Skeletal muscle tissue (tissue), 4 donors: Measurements from ENCODE around the gene CDCA4. TPM values are rescaled to one million over a fixed set of nuclear protein-coding genes. Genes with fewer than 3 reads are reported as not detected.
"Not testable (repeated sequence)": the region's sequence is repeated elsewhere in the genome, so short reads cannot be mapped to it uniquely, and the experiment has no call there.

ENCODE experiments used
- H3K27ac ChIP-seq: one replicate; pipeline ENCODE4 v1.7.0; 2013; ENCODE audit warnings: mild to moderate bottlenecking, low read depth, low read length, inconsistent platforms
- H3K27me3 ChIP-seq, 3 donors: one replicate each; pipeline ENCODE4 v1.7.0; 2013; ENCODE audit warnings: low read length in 3 of 3; ENCODE audit not compliant: control insufficient read depth in 3 of 3, insufficient read depth in 3 of 3
- H3K36me3 ChIP-seq, 3 donors: one replicate each; pipeline ENCODE4 v1.7.0; 2013; ENCODE audit warnings: low read length in 3 of 3; ENCODE audit not compliant: control insufficient read depth in 3 of 3, insufficient read depth in 3 of 3
- H3K4me1 ChIP-seq, 3 donors: one replicate each; pipeline ENCODE4 v1.7.0; 2013; ENCODE audit warnings: low read length in 3 of 3, mild to moderate bottlenecking in 3 of 3; ENCODE audit not compliant: control insufficient read depth in 3 of 3, insufficient read depth in 3 of 3
- H3K4me3 ChIP-seq, 3 donors: one replicate each; pipeline ENCODE4 v1.7.0; 2013; ENCODE audit warnings: low read length in 3 of 3
- H3K9ac ChIP-seq, 3 donors: one replicate each; pipeline ENCODE4 v1.7.0; 2013; ENCODE audit warnings: low read length in 3 of 3, mild to moderate bottlenecking in 3 of 3, moderate library complexity in 2 of 3, low read depth in 1 of 3
- H3K9me3 ChIP-seq, 3 donors: one replicate each; pipeline ENCODE4 v1.7.0; 2013; ENCODE audit warnings: low read length in 3 of 3; ENCODE audit not compliant: control insufficient read depth in 3 of 3
- total RNA-seq: library from RNA; depleted of rRNA; stranded (reverse); fragments of >200 nt; gene quantifications from one replicate; pipeline ENCODE4 v1.2.3, GENCODE V29; 2014
- donor health status: Osteomylitis.

Gene CDCA4
- total RNA-seq, 1 donor from 2014 or later: 15.1 TPM

GRCh38 chr14:105035616-105036015 is 14.7 kb upstream of the CDCA4 start:
- H3K9ac ChIP-seq, H3K9me3 ChIP-seq, H3K4me1 ChIP-seq, H3K27ac ChIP-seq, H3K36me3 ChIP-seq, H3K4me3 ChIP-seq: not testable (repeated sequence)
- peaks cover 12 to 14% (median 14%) of the 10 kb centered on the region in 3 donors for H3K27me3 ChIP-seq

- H3K36me3 ChIP-seq: no peaks in the 10 kb centered on the region
- no peaks in the 10 kb centered on the region for H3K9me3 ChIP-seq
- no peaks in the 10 kb centered on the region for H3K4me1 ChIP-seq
- no peak overlapping the region for H3K27ac ChIP-seq
- no peak overlapping the region for H3K9ac ChIP-seq
- no peak overlapping the region for H3K4me3 ChIP-seq
- peaks cover 8 to 16% (median 13%) of the 10 kb centered on the region in 3 donors for H3K27me3 ChIP-seq
Observed at GRCh38 chr14:105034315-105035039, 13.6 kb upstream of the CDCA4 start.

- H3K4me1 ChIP-seq, H3K36me3 ChIP-seq, H3K9me3 ChIP-seq, H3K27ac ChIP-seq: not testable (repeated sequence)
- Histone ChIP-seq H3K4me3 (peak overlapping the region in 2 of 3 donors; percentile 52), H3K9ac (peak overlapping the region in 1 of 3 donors; percentile 23), H3K27me3 (peaks cover 5 to 19% (median 16%) of the 10 kb centered on the region in 3 donors)
Observed at GRCh38 chr14:105033412-105033900, 12.6 kb upstream of the CDCA4 start.

DNA sequence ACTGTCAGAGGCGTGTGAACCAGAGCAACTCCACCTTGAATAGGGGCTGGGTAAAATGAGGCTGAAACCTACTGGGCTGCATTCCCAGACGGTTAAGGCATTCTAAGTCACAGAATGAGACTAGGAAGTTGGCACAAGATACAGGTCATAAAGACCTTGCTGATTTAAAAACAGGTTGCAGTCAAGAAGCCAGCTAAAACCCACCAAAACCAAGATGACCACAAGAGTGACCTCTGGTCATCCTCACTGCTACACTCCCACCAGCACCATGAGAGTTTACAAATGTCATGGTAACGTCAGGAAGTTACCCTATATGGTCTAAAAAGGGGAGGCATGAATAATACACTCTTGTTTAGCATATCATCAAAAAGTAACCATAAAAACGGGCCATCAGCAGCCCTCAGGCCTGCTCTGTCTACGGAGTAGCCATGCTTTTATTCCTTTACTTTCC is 11.6 kb upstream of the CDCA4 start:
- H3K27me3 ChIP-seq: peaks cover 5 to 19% (median 16%) of the 10 kb centered on the region in 3 donors
- not testable (repeated sequence) for H3K4me3 ChIP-seq, H3K4me1 ChIP-seq, H3K27ac ChIP-seq, H3K9ac ChIP-seq, H3K36me3 ChIP-seq, H3K9me3 ChIP-seq

GRCh38 chr14:105030836-105031396 is 10.0 kb upstream of the CDCA4 start:
- H3K9ac ChIP-seq: no peak overlapping the region
- peaks cover 5 to 19% (median 16%) of the 10 kb centered on the region in 3 donors for H3K27me3 ChIP-seq
- H3K9me3 ChIP-seq: no peaks in the 10 kb centered on the region
- H3K4me3 ChIP-seq: no peak overlapping the region
- no peaks in the 10 kb centered on the region for H3K36me3 ChIP-seq
- no peak overlapping the region for H3K27ac ChIP-seq
- H3K4me1 ChIP-seq: no peaks in the 10 kb centered on the region

- H3K4me1 ChIP-seq: no peaks in the 10 kb centered on the region
- H3K9me3 ChIP-seq: no peaks in the 10 kb centered on the region
- H3K4me3 ChIP-seq: no peak overlapping the region
- H3K27ac ChIP-seq: no peak overlapping the region
- H3K36me3 ChIP-seq: no peaks in the 10 kb centered on the region
- no peak overlapping the region for H3K9ac ChIP-seq
- peaks cover 5 to 19% (median 16%) of the 10 kb centered on the region in 3 donors for H3K27me3 ChIP-seq
Observed at GRCh38 chr14:105030194-105030593, 9.3 kb upstream of the CDCA4 start.

DNA sequence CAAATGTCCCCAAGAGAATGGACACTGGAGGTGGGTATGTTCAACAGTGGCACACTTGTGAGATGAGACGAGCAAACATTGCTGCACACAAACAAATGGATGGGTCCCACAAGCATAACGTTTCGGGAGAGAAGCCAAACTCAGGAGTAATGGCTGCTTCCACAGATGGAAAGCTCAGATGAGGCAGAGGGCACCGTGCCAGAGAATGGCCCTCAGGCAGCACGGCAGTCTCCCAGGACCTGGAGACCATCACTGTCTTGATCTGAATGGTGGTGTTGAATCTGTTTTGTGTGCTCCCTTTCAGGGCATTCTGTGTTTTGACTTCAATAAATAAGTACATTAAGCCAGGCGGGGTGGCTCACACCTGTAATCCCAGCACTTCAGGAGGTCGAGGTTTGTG is 8.5 kb upstream of the CDCA4 start:
- Histone ChIP-seq H3K4me1 (no peaks in the 10 kb centered on the region), H3K36me3 (no peaks in the 10 kb centered on the region), H3K27ac (no peak overlapping the region), H3K27me3 (peaks cover 3 to 18% (median 12%) of the 10 kb centered on the region in 3 donors), H3K9ac (no peak overlapping the region), H3K9me3 (no peaks in the 10 kb centered on the region), H3K4me3 (no peak overlapping the region)

- Histone ChIP-seq H3K27me3 (peaks cover 0 to 10% (median 3%) of the 10 kb centered on the region in 3 donors), H3K4me1 (no peaks in the 10 kb centered on the region), H3K4me3 (no peak overlapping the region), H3K27ac (no peak overlapping the region), H3K9ac (no peak overlapping the region), H3K36me3 (no peaks in the 10 kb centered on the region), H3K9me3 (no peaks in the 10 kb centered on the region)
Observed at GRCh38 chr14:105028251-105028927, 7.5 kb upstream of the CDCA4 start.

GRCh38 chr14:105027718-105028117 is 6.8 kb upstream of the CDCA4 start:
- H3K9ac ChIP-seq, H3K27ac ChIP-seq: not testable (repeated sequence)

More at GRCh38 chr14:105027718-105028117, 6.8 kb upstream of the CDCA4 start:
- not testable (repeated sequence) for H3K4me1 ChIP-seq, H3K9me3 ChIP-seq, H3K36me3 ChIP-seq, H3K4me3 ChIP-seq, H3K27me3 ChIP-seq
